GM23248 (cell line): ENCODE measurements around the gene ZDHHC22.

Experiments used
- EZH2 ChIP-seq: fragments of 200-600 bp; sonication (generic); IDR thresholded peaks from 2 replicates; pipeline ENCODE4 v1.6.1; 2018; ENCODE audit warnings: antibody characterized with exemption, mild to moderate bottlenecking; ENCODE audit not compliant: insufficient read depth, poor library complexity, severe bottlenecking
- EZH2phosphoT487 ChIP-seq: fragments of 200-600 bp; sonication (generic); IDR thresholded peaks from 2 replicates; pipeline ENCODE4 v1.6.1; 2018; ENCODE audit warnings: antibody characterized with exemption, moderate library complexity, mild to moderate bottlenecking, low read depth; ENCODE audit not compliant: insufficient read depth

- TF ChIP-seq EZH2phosphoT487 (no peak), EZH2 (no peak)
These were observed 1.5 kb upstream of the ZDHHC22 start for GRCh38 chr14:77143071-77143470.
